NOMO-1 (cell line): ENCODE data around the gene NLGN4Y.

Source experiments
- DNase-seq, 2 experiments: peaks; one replicate each; lab custom pipeline; 2025; ENCODE audit not compliant: unreplicated experiment in 2 of 2; lab: John Stamatoyannopoulos, UW

The NLGN4Y gene

DNA sequence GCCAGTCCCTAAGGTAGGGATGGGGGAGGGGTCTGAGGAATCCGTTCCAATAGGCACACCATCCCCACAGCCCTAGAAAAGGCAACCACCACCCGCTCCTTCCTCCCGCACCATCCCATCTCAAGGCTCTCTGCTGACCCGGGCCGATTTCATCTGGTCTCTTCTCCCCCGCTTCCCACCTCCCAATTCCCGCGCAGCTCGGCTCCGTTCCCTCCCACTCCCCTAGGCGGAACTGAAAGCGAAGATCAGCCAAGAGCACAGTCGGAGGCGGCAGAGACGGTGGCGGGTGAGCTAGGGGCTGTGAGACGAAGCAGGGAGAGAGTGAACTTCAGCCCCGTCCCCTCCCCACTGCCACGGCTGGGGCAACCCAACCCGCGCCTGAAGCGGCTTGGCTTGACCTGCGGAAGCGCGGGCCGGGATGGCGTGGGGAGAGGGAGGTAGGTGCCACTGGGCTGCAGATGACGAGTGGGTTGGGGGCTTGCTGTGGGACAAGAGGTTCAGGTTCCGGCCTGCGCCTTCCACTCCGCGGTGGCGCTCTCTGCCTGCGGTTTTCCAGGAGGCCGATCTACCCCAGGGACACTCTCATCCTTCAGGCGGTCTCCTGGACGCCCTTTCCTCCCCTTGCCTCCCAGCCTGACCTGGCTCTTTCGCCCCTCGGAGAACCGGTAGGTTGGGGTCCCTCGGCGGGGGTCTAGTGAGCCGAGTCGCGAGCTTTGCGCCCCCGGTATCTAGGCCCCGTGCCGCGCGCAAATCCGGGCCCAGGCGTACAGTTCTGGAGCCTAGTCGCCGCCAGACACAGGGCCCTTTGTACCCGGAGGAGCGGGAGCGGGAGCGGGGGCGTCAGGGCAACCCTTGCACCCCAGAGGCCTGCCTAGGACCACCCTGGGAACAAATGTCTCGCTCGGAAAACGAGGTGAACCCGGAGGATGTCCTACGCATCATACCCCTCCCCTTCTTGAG lies at the start of gene NLGN4Y:
TSS of gene NLGN4Y (plus strand) at position 258 of the 960 bp plus-strand sequence. CDS start 97,591 bp downstream, outside the sequence.
- DNase-seq, result no peak

DNA sequence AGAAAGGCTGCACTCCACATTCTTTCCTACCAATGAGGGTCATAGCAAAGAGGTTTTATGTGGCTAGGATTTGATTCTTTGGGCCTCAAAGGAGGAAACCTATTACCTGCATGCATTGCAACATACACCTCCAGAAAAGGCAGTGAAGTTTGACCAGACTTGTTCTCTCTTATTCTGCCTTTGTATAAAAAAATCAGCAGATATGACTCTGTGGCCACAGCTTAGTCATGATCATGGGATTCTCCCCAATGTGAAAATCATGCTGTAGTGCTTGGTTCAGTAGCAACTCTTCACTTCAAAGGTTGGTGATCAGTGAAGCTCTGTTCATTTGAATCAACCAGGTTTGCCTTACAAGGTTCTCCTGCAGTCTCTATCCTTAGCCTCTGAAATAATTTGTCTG lies 38.4 kb upstream of the NLGN4Y start:
- DNase-seq, result no peak

- no peak for DNase-seq
These were observed 34.1 kb upstream of the NLGN4Y start for GRCh38 chrY:14490226-14490625.

GRCh38 chrY:14498071-14498470 lies 26.3 kb upstream of the NLGN4Y start:
- no peak for DNase-seq

DNA sequence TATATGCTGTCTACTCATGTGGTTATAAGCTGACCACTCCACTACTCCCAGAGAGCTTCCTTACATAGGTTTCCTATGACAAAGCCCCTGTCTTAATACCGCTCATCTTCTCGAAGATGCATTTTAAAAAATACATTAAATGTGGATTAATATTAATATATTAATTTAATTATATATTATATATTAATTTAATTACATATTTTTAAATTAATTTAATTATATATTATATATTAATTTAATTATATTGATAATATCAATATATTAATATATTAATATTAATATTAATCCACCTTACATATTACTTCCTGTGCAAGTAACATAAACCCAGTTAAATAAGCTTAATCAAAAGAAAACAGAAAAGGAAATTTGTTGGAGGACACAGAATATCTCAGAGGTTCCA lies 19.7 kb upstream of the NLGN4Y start:
- no peak for DNase-seq

DNA sequence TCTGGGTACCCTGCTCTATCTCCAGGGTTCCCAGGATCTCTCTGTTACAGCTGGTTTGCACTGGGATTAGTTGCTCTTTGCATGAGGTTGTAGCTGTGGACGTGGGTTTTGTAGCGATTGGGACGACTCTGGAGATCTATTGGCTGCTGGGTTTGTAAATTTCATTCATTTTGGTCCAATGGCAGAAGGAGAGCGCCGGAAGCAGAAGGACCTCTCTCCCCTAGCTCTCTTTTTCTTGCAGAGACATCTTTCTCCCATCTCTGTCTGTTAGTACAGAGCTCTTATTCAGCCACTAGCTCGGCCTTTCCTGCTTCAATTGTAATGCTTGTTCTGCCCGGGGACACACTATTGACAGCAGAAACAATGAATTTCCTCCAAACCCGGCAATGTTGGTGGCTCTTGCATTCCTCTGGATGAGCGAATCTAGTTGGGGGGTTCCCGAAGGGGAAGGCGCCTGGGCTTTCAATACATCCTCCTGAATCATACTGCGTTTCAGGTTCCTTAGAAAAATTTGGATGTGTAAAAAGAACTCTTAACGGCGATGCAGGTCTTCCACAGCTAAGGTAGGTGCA lies 1.9 kb upstream of the NLGN4Y start:
- DNase-seq, result no peak

GRCh38 chrY:14523491-14524271 lies 648 bp upstream of the NLGN4Y start:
- no peak for DNase-seq

DNA sequence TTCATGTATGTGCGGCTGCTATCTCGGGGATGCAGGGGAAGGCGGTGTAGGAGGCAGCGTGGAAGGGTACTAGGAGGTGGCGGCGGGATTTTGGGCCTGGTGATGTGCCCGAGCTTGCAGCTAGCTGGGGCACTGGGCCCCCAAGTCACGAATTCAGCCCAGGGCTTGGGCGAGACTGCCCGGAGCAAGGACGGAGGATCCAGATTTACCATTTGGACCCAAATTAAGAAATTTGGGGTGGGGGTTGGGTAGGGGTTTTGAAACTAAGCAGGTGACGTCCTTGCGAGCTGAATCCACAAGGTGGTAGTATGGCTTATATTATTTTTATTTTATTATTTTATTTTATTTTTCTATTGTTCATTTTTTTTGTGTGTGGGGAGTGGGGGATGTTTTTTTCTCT lies 986 bp downstream of the NLGN4Y start:
- DNase-seq, result no peak

- DNase-seq, result no peak
These were observed 4.0 kb downstream of the NLGN4Y start for GRCh38 chrY:14528361-14528760.

DNA sequence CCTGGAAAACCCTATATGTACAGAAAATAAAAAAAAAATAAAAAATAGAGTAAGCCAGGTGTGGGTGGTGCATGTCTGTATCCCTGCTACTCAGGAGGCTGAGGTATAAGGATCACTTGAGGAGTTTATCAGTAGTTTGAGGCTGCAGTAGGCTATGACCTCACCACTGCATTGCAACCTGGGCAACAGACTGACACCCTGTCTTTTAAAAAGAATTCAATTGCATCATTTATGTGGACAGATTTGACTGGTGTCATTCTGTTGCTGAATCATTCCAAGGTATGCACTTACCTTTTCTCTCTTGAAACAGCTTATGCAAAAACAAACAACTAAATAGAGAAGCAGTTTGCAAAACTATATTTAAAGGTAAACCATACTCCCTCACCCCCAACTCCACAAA lies 12.4 kb downstream of the NLGN4Y start:
- no peak for DNase-seq

DNA sequence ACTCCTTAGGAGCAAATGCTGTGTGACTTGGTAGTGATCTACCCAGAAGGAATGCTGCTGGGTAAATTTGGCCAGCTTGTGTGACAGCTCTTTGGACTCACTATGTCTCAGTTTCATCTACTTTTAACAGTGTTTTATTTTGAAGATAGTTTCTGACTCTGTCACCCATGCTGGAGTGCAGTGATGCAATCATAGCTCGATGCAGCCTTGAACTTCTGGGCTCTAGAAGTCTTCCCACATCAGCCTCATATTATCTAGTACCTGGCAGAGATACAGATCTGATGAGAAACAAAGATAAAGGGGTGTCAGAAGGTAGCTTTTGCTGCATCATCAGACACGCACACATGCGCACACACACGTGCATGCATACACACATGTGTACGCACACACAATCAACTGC lies 19.2 kb downstream of the NLGN4Y start:
- DNase-seq, result no peak

DNA sequence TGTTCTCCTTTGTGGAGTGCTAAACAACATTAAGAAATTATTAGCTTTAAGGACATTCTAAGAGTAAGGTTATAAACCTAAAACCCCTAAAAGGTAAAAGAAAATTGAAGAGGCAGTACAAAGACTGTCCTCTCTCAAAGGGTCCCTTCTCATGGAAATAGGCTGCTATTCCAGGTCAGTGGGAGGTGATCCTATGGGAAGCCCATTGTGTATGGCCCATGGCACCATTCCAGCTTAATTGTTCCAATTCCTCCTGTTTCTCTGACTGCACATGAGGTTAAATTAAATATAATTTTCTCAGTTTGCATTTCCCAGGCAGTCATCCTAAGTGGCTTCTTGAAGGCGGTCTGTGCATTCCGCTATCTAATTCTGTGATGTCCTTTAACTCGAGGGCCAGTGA lies 57.0 kb downstream of the NLGN4Y start:
- DNase-seq, result no peak

GRCh38 chrY:14586725-14587124 lies 62.4 kb downstream of the NLGN4Y start:
- DNase-seq, result no peak

DNA sequence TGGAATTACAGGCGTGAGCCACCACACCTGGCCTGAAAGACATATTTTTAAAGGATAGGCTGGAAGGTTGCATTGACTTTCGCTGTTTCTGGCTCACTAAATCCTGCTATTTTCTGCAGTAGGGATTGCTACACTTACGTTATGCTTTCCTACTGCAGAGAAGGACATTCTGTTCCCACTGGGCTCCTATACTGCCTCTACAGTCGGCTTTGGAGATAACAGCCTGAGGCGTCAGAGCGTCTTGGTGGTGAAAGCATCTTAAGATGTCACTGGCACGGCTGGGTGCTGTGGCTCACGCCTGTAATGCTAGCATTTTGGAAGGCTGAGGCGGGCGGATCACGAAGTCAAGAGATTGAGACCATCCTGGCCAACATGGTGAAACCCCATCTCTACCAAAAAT lies 77.0 kb downstream of the NLGN4Y start:
- DNase-seq, result no peak

GRCh38 chrY:14617625-14618024 lies 93.3 kb downstream of the NLGN4Y start:
- DNase-seq, result no peak

DNA sequence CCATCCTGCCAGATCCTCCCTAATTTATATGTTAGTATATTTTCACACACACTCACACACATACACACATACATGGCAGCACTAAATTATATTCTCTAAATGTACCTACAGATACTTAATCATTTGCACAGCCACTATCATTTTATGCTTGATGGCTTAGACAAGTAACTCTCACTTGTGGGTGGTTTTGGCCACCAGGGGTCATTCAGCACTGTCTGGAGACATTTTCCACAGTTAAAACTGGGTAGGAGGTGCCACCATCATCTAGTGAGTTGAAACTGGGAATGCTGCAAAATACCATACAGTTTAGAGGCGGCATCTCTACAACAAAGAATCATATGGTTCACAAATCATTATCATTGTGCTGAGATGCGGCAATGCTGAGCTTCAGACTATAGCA lies 94.2 kb downstream of the NLGN4Y start:
- no peak for DNase-seq

GRCh38 chrY:14628208-14628607 lies 103.9 kb downstream of the NLGN4Y start:
- DNase-seq, result no peak

GRCh38 chrY:14631676-14632075 lies 107.3 kb downstream of the NLGN4Y start:
- DNase-seq, result no peak

DNA sequence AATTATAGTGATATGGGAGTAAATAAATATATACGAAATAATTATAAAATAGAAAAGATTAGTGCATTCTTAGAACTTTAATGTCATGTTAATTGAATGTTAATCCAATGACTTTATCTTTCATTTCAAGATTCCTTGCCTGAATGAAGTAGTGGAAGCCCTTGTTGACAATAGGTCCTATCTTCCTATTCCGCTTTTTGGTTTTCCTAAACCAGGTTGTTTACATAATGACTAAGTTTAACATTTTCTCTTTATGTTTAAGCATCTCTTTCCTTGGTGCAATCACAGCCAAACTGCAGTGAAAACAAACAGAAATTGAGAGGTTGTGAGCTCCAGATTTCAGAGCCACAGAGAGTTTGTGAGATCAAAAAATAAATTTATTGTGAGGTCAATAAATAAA lies 109.4 kb downstream of the NLGN4Y start:
- DNase-seq, result no peak

DNA sequence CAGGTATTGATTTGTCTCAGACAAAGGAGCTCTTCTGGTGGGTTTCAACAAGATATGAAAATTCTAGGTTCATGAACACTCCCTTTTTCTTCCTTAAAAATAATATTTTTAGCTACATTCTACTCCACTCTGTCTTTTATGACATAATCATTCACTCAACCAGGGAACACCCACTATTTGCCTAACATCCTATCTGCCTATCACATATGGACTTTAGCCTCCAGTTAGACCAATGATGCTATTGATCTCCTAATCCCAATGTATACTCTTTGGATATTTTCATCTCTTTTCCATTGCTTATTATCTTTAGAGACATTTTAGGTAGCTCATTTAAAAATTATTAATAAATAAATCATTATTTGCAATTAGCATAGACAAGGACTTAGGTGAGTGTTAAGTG lies 110.6 kb downstream of the NLGN4Y start:
- DNase-seq, result no peak

GRCh38 chrY:14637551-14637950 lies 113.2 kb downstream of the NLGN4Y start:
- no peak for DNase-seq
